ENCODE data around the gene UBE2J1.

The UBE2J1 gene

DNA sequence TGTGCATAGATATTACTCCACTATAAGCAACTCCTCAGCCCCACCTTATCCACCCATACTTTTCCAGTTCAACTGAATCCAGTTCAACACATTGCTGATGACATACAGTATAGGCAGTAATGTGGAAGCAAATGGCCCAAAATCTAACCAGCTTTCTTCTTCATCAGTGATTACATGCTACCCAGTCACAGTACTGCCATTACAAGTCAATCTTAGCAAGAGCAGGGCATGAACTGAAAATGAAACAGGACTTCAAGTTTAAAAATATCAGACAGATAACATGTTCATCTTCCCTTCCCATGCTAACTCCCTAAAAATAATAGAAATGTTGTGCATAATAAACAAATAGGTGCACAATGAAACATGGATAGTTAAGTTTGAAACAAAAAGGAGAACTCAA lies 40.3 kb upstream of the UBE2J1 start:
- H3K4me3 ChIP-seq (replicated peaks in 1 of 2; ENCODE audit: low read depth in 2 of 2, low read length in 2 of 2) = no peak overlapping the region
- TF ChIP-seq, protein P1, sequence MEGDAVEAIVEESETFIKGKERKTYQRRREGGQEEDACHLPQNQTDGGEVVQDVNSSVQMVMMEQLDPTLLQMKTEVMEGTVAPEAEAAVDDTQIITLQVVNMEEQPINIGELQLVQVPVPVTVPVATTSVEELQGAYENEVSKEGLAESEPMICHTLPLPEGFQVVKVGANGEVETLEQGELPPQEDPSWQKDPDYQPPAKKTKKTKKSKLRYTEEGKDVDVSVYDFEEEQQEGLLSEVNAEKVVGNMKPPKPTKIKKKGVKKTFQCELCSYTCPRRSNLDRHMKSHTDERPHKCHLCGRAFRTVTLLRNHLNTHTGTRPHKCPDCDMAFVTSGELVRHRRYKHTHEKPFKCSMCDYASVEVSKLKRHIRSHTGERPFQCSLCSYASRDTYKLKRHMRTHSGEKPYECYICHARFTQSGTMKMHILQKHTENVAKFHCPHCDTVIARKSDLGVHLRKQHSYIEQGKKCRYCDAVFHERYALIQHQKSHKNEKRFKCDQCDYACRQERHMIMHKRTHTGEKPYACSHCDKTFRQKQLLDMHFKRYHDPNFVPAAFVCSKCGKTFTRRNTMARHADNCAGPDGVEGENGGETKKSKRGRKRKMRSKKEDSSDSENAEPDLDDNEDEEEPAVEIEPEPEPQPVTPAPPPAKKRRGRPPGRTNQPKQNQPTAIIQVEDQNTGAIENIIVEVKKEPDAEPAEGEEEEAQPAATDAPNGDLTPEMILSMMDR (IDR thresholded peaks at IDR 0.05; ENCODE audit: low read depth, low read length) = no peak
- DNase-seq (ENCODE audit: low read depth in 2 of 2) = no peak

DNA sequence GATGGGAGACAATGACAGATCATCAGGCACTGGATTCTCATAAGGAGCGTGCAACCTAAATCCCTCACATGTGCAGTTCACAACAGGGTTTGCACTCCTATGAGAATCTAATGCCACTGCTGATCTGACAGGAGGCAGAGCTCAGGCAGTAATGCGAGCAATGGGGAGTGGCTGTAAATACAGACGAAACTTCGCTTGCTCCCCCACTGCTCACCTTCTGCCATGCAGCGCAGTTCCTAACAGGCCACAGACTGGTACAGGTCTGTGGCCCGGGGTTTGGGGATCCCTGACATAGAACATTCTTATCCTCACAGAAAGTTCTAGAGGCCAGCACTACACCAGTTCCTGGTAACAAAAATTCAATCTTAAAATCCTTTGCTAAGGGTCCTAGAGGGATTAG lies 36.3 kb upstream of the UBE2J1 start:
- no peak for DNase-seq (ENCODE audit: low read depth in 2 of 2)
- TF ChIP-seq, protein P1 (IDR thresholded peaks at IDR 0.05; ENCODE audit: low read depth, low read length) = no peak
- H3K4me3 ChIP-seq (replicated peaks in 1 of 2; ENCODE audit: low read depth in 2 of 2, low read length in 2 of 2) = no peak overlapping the region

- DNase-seq (ENCODE audit: low read depth in 2 of 2) = no peak
- TF ChIP-seq, protein P1 (IDR thresholded peaks at IDR 0.05; ENCODE audit: low read depth, low read length) = no peak
- H3K4me3 ChIP-seq (replicated peaks in 1 of 2; ENCODE audit: low read depth in 2 of 2, low read length in 2 of 2) = no peak overlapping the region
Observed at GRCh38 chr6:89387516-89388201, 35.1 kb upstream of the UBE2J1 start.

DNA sequence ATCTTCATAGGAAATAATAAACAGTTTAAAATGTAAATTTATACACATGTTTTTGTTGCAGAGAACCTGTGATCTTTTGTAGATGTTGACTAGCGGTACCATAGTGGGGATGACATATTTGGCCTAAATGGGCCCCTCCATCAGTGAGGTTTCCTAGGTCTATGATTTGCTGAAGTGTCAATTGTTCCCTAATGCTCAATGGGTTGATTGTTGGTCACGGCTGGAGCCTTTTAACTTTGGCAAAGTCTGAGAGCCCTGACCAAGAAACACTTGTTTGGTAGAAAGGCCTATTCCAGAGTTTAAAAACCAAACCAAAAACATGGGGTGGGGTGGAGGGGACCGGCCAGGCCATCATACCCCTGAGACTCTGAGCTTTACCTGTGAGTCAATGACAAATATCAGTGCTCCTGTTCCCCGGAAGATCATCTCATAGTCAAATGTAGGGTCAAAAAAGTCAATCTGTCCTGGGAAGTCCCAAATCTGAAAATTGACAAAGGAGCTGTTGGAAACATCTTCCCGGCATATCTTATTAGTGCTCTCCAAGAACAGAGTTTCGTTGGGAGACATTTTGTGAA lies 34.5 kb upstream of the UBE2J1 start:
- TF ChIP-seq, protein P1 (IDR thresholded peaks at IDR 0.05; ENCODE audit: low read depth, low read length) = no peak
- DNase-seq (ENCODE audit: low read depth in 2 of 2) = no peak

DNA sequence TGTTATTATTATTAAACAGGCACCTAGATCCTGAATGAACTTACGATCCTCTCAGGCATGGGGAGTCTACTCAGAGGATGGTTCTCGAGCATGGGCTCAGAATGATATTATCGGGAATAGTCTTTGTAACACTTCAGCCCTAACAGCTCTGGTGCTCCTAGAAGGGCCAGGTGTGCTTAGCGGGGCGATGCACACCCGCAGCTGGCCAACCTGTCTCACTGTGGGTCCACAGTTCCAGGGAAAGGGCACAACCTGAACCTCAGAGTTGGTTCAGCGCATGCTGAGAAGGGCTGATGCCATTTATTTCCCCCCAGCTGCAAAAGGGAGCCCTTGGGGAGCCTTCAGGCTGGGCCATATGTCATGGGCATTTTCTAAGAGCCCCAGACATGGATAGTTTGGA lies 33.3 kb upstream of the UBE2J1 start:
- DNase-seq (ENCODE audit: low read depth in 2 of 2) = no peak
- TF ChIP-seq, protein P1 (IDR thresholded peaks at IDR 0.05; ENCODE audit: low read depth, low read length) = no peak
- no peak overlapping the region for H3K4me3 ChIP-seq (replicated peaks in 1 of 2; ENCODE audit: low read depth in 2 of 2, low read length in 2 of 2)

More for the DNA sequence above, 34.5 kb upstream of the UBE2J1 start:
- no peak overlapping the region for H3K4me3 ChIP-seq (replicated peaks in 1 of 2; ENCODE audit: low read depth in 2 of 2, low read length in 2 of 2)

- no peak overlapping the region for H3K4me3 ChIP-seq (replicated peaks in 1 of 2; ENCODE audit: low read depth in 2 of 2, low read length in 2 of 2)
- TF ChIP-seq, protein P1 (IDR thresholded peaks at IDR 0.05; ENCODE audit: low read depth, low read length) = no peak
Observed at GRCh38 chr6:89385156-89385667, 32.7 kb upstream of the UBE2J1 start.

More at GRCh38 chr6:89385156-89385667, 32.7 kb upstream of the UBE2J1 start:
- DNase-seq (ENCODE audit: low read depth in 2 of 2) = peak; percentile 20 to 82

Measured in cardiac fibroblast (primary cell).